ENCODE results near the gene EVI5L.
"Not testable (repeated sequence)": the region's sequence is repeated elsewhere in the genome, so short reads cannot be mapped to it uniquely, and the experiment has no call there.

EVI5L gene

GRCh38 chr19:7829561-7830271 lies at the start of gene EVI5L:
Gene EVI5L, plus strand, starts transcription at chr19:7830218. Its CDS starts 16,325 bp downstream, at chr19:7846543.
- FAIRE-seq: peak; percentile 98

GRCh38 chr19:7781157-7781556 lies 48.9 kb upstream of the EVI5L start:
- no peak for FAIRE-seq

- FAIRE-seq: no peak
These were observed 46.0 kb upstream of the EVI5L start for GRCh38 chr19:7783991-7784423.

- FAIRE-seq: no peak
These were observed 45.2 kb upstream of the EVI5L start for GRCh38 chr19:7784856-7785255.

- FAIRE-seq: no peak
These were observed 42.9 kb upstream of the EVI5L start for GRCh38 chr19:7787141-7787540.

- no peak for FAIRE-seq
These were observed 42.3 kb upstream of the EVI5L start for GRCh38 chr19:7787602-7788177.

GRCh38 chr19:7788178-7788932 lies 41.7 kb upstream of the EVI5L start:
- no peak for FAIRE-seq

GRCh38 chr19:7788933-7789323 lies 41.1 kb upstream of the EVI5L start:
- no peak for FAIRE-seq

- FAIRE-seq: no peak
These were observed 40.6 kb upstream of the EVI5L start for GRCh38 chr19:7789447-7789846.

- no peak for FAIRE-seq
These were observed 39.6 kb upstream of the EVI5L start for GRCh38 chr19:7790416-7790815.

GRCh38 chr19:7792281-7792680 lies 37.7 kb upstream of the EVI5L start:
- FAIRE-seq: no peak

GRCh38 chr19:7792701-7793100 lies 37.3 kb upstream of the EVI5L start:
- not testable (repeated sequence) for FAIRE-seq

- FAIRE-seq: no peak
These were observed 36.5 kb upstream of the EVI5L start for GRCh38 chr19:7793493-7793892.

GRCh38 chr19:7795555-7796161 lies 34.4 kb upstream of the EVI5L start:
- FAIRE-seq: no peak

GRCh38 chr19:7799640-7800355 lies 30.2 kb upstream of the EVI5L start:
- FAIRE-seq: peak; percentile 87

GRCh38 chr19:7801020-7801570 lies 28.9 kb upstream of the EVI5L start:
- FAIRE-seq: no peak

GRCh38 chr19:7806234-7806633 lies 23.8 kb upstream of the EVI5L start:
- no peak for FAIRE-seq

- no peak for FAIRE-seq
These were observed 23.1 kb upstream of the EVI5L start for GRCh38 chr19:7806876-7807275.

GRCh38 chr19:7808108-7808507 lies 21.9 kb upstream of the EVI5L start:
- no peak for FAIRE-seq

GRCh38 chr19:7811989-7812388 lies 18.0 kb upstream of the EVI5L start:
- no peak for FAIRE-seq

- FAIRE-seq: no peak
These were observed 14.7 kb upstream of the EVI5L start for GRCh38 chr19:7815325-7815724.

- FAIRE-seq: not testable (repeated sequence)
These were observed 14.0 kb upstream of the EVI5L start for GRCh38 chr19:7816040-7816439.

GRCh38 chr19:7817801-7818200 lies 12.2 kb upstream of the EVI5L start:
- FAIRE-seq: no peak

Measured in TTC549 (cell line).